Gastrocnemius medialis (tissue), 4 donors: ENCODE data around the gene RNF40. TPM values are rescaled to one million over a fixed set of nuclear protein-coding genes. Genes with fewer than 3 reads are reported as not detected.
"Not testable (repeated sequence)": the region's sequence is repeated elsewhere in the genome, so short reads cannot be mapped to it uniquely, and the experiment has no call there.

Experiments
- ATAC-seq, 2 donors: fragments of 150-250 bp; one replicate each; pipeline ENCODE4 v1.9.1; 2016
- DNase-seq, 2 donors: peaks; one replicate each; pipeline ENCODE4 v3.0.0-alpha.2; 2019
- H3K27ac ChIP-seq, 4 donors: fragments of 200-600 bp; sonication (generic); 1 replicate in 1 of 4; 2 replicates in 3 of 4; pipeline ENCODE4 v1.5.1; 2016 to 2018; ENCODE audit warnings: mild to moderate bottlenecking in 2 of 4, moderate library complexity in 1 of 4
- H3K27me3 ChIP-seq, 3 donors: fragments of 200-600 bp; sonication (generic) in 2 of 3; 1 replicate in 1 of 3; 2 replicates in 2 of 3; pipeline versions ENCODE4 v1.5.1 to v1.6.0; 2016 to 2019; ENCODE audit warnings: mild to moderate bottlenecking in 1 of 3, moderate library complexity in 1 of 3
- H3K36me3 ChIP-seq, 2 donors: fragments of 200-600 bp; sonication (generic) in 1 of 2; one replicate each; pipeline ENCODE4 v1.5.1; 2017 to 2018
- H3K4me1 ChIP-seq, 2 donors: fragments of 200-600 bp; sonication (generic) in 1 of 2; one replicate each; pipeline ENCODE4 v1.5.1; 2016 to 2017; ENCODE audit warnings: mild to moderate bottlenecking in 2 of 2
- H3K4me3 ChIP-seq, 4 donors: fragments of 200-600 bp; sonication (generic) in 3 of 4; 1 replicate in 1 of 4; 2 replicates in 3 of 4; pipeline ENCODE4 v1.5.1; 2016 to 2019; ENCODE audit warnings: mild to moderate bottlenecking in 2 of 4
- H3K9me3 ChIP-seq, 3 donors: fragments of 200-600 bp; sonication (generic) in 2 of 3; 1 replicate in 1 of 3; 2 replicates in 2 of 3; pipeline ENCODE4 v1.5.1; 2016 to 2019
- POLR2A ChIP-seq, 2 donors: fragments of 450-650 bp; IDR thresholded peaks; one replicate each; pipeline ENCODE4 v1.6.1; 2017; ENCODE audit warnings: antibody characterized with exemption in 2 of 2, mild to moderate bottlenecking in 2 of 2, moderate library complexity in 2 of 2
- in situ Hi-C, 4 donors: fragments of 200-750 bp; cut with MboI; loops; one replicate each; pipeline versions ENCODE4 v1.15.0 to v1.8.0; 2017; ENCODE audit warnings: low sequenced_read_pairs in 4 of 4
- intact Hi-C: fragments of 100-400 bp; cut with DNase I; formaldehyde crosslinking; loops from one replicate; pipeline ENCODE4 v1.15.1; 2023; ENCODE audit warnings: low total_unique reads
- total RNA-seq, 4 donors: library from RNA; depleted of rRNA; stranded (reverse); fragments of >200 nt; gene quantifications; one replicate each; pipeline versions ENCODE4 v1.1.0 to v1.2.3, GENCODE V29; 2016
- TF ChIP-seq, protein P1 (sequence below), 5 experiments: fragments of 450-650 bp in 3 of 5; fragments of 200-600 bp in 2 of 5; sonication (generic) in 2 of 5; IDR thresholded peaks in 4 of 5; conservative IDR thresholded peaks in 1 of 5; 1 replicate in 4 of 5; 2 replicates in 1 of 5; pipeline ENCODE4 v1.5.1; 2016 to 2019; ENCODE audit warnings: antibody characterized with exemption in 5 of 5, mild to moderate bottlenecking in 3 of 5, moderate library complexity in 3 of 5

The RNF40 gene
- total RNA-seq, 4 donors from 2014 or later, result 42.8 to 90.0 (median 57.0) TPM

DNA sequence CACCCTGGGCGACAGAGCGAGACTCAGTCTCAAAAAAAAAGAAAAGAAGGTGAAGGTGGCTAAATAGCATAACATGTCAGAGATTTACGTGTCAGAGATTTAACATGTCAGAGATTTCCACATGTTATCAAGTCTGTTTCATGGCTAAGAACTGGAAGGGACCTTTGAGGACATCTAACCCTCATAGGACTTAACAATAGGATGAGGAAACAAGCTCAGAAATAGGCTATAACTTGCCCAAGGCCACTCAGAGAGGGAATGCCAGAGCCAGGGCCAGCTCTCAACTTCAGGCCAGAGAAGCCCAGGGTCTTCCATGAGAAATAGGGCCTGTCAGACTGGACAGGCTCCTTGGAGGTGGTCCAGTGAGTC is 51.7 kb downstream of the RNF40 start:
- DNase-seq (no peak), ATAC-seq (peak; percentile 29 to 73)
- no peaks in the 10 kb centered on the region for H3K4me1 ChIP-seq
- intact Hi-C loops, result loop anchor here (1.0 to 2.0 kb wide), 3 partner anchors 39 to 115 kb away; partner anchors contain the start of genes PHKG2 and SRCAP
- TF ChIP-seq POLR2A (IDR thresholded peaks at IDR 0.05), result no peak
- TF ChIP-seq, protein P1, sequence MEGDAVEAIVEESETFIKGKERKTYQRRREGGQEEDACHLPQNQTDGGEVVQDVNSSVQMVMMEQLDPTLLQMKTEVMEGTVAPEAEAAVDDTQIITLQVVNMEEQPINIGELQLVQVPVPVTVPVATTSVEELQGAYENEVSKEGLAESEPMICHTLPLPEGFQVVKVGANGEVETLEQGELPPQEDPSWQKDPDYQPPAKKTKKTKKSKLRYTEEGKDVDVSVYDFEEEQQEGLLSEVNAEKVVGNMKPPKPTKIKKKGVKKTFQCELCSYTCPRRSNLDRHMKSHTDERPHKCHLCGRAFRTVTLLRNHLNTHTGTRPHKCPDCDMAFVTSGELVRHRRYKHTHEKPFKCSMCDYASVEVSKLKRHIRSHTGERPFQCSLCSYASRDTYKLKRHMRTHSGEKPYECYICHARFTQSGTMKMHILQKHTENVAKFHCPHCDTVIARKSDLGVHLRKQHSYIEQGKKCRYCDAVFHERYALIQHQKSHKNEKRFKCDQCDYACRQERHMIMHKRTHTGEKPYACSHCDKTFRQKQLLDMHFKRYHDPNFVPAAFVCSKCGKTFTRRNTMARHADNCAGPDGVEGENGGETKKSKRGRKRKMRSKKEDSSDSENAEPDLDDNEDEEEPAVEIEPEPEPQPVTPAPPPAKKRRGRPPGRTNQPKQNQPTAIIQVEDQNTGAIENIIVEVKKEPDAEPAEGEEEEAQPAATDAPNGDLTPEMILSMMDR (IDR thresholded peaks at IDR 0.05 in 4 of 5, conservative IDR thresholded peaks at IDR 0.05 in 1 of 5), result no peak
- H3K36me3 ChIP-seq, result no peaks in the 10 kb centered on the region
- peak overlapping the region; percentile 57 to 67 (median 62) for H3K4me3 ChIP-seq
- in situ Hi-C loops, result no loop called here
- H3K27me3 ChIP-seq, result no peaks in the 10 kb centered on the region
- no peaks in the 10 kb centered on the region for H3K9me3 ChIP-seq
- peak overlapping the region; percentile 70 to 87 (median 78) for H3K27ac ChIP-seq

DNA sequence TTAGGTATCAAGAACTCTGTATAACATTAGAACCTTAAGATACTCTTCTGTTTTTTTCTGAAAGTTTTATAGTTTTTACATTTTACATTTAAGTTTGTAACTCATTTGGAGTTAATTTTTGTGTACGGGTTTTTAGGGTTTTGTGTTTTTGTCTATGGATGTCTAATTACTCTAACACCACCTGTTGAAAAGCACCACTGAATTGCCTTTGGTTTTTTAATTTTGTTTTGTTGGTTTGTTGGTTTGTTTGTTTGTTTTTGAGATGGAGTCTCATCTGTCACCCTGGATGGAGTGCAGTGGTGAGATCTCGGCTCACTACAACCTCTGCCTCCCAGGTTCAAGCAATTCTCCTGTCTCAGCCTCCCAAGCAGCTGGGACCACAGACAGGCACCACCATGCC is 54.6 kb downstream of the RNF40 start:
- H3K4me1 ChIP-seq, result no peaks in the 10 kb centered on the region
- TF ChIP-seq, protein P1 (IDR thresholded peaks at IDR 0.05 in 4 of 5, conservative IDR thresholded peaks at IDR 0.05 in 1 of 5), result no peak
- TF ChIP-seq POLR2A (IDR thresholded peaks at IDR 0.05), result no peak
- ATAC-seq (no peak), DNase-seq (no peak)
- H3K27ac ChIP-seq, result no peak overlapping the region
- H3K9me3 ChIP-seq, result no peaks in the 10 kb centered on the region
- in situ Hi-C loops (no loop called here), intact Hi-C loops (no loop called here)
- H3K36me3 ChIP-seq, result no peaks in the 10 kb centered on the region
- no peaks in the 10 kb centered on the region for H3K27me3 ChIP-seq
- H3K4me3 ChIP-seq, result no peak overlapping the region

DNA sequence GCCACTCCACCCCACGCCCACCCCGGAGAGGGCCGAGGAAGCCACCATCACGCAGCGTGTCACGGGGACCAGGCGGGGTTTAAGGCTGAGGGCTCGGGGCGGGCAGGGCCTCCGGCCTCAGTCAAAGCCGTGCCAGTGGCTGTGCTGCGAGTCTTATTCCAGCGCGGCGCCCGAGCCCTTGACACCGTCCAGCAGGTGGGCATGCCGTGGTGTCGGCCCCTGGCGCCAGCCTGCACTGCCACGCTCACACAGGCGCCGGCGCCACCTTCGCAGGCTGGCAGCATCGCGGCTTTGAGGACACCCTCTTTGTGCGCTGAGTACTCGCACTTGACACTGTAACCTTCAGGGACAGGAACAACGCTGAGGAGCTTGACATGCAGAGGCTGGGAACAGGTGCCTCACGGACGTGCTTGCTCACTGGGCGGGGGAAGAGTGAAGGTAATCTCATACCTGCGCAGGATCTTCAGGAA is 58.9 kb downstream of the RNF40 start:
- Histone ChIP-seq H3K27me3 (no peaks in the 10 kb centered on the region), H3K36me3 (no peaks in the 10 kb centered on the region), H3K27ac (no peak overlapping the region), H3K4me1 (no peaks in the 10 kb centered on the region), H3K9me3 (no peaks in the 10 kb centered on the region), H3K4me3 (no peak overlapping the region)
- TF ChIP-seq, protein P1 (IDR thresholded peaks at IDR 0.05 in 4 of 5, conservative IDR thresholded peaks at IDR 0.05 in 1 of 5), result no peak
- TF ChIP-seq POLR2A (IDR thresholded peaks at IDR 0.05), result no peak
- DNase-seq (no peak), ATAC-seq (no peak)
- intact Hi-C loops, result no loop called here
- in situ Hi-C loops, result no loop called here

DNA sequence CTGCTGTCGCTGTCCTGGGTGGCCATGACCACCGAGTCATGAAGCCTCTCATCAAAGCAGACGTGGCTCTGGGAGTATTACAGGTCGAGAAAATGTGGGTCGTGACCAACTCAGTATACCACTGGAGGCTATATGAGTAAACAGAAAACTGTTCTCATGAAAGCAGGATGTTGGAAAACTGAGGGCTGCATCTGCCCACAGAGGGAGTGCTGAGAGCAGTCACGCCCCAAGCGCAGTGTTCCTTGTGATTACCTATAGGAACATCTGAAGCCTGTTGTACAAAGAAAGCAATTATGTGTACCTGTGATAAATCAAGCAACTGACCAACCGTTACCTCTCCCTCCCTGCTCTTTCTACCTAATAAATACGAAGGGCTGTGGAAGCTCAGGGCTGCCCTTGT is 59.3 kb downstream of the RNF40 start:
- H3K27ac ChIP-seq, H3K4me1 ChIP-seq, H3K36me3 ChIP-seq, DNase-seq, intact Hi-C loops, in situ Hi-C loops, H3K4me3 ChIP-seq, H3K9me3 ChIP-seq, ATAC-seq, H3K27me3 ChIP-seq: not testable (repeated sequence)

DNA sequence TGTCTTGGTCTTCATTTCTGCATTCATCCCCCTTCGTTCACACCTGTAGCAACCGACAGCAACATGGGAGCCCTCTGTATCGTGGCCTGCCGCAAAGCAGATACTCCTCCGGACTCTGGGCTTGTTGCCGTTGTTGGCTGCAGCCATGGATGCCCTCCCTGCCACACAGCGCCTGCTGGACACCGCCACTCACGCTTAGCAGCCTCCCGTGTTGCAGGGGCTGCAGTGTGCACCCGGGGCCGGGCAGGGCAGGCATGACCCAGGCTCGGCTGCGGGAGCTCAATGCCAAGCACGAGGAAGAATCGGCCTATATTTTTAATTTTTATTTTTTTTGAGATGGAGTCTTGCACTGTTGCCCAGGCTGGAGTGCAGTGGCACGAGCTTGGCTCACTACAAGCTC is 59.8 kb downstream of the RNF40 start:
- no peak for ATAC-seq
- no peaks in the 10 kb centered on the region for H3K36me3 ChIP-seq
- H3K9me3 ChIP-seq, result no peaks in the 10 kb centered on the region
- in situ Hi-C loops (no loop called here), intact Hi-C loops (no loop called here)
- no peaks in the 10 kb centered on the region for H3K4me1 ChIP-seq
- no peak for DNase-seq
- no peak overlapping the region for H3K27ac ChIP-seq
- H3K27me3 ChIP-seq, result no peaks in the 10 kb centered on the region
- TF ChIP-seq, protein P1 (IDR thresholded peaks at IDR 0.05 in 4 of 5, conservative IDR thresholded peaks at IDR 0.05 in 1 of 5), result no peak
- TF ChIP-seq POLR2A (IDR thresholded peaks at IDR 0.05), result no peak
- H3K4me3 ChIP-seq, result no peak overlapping the region

Other genes starting within 250 kb of the RNF40 start
- 100 to 1,000 TPM in 1 of 4 donors, 10 to 100 TPM in 3; 39.8 to 118 (median 69.8) TPM for gene ZNF768, start 235.8 kb upstream of the RNF40 start, total RNA-seq
- 10 to 100 TPM in 3 of 4 donors, 1 to 10 TPM in 1; 8.6 to 17.5 (median 13.1) TPM for gene ZNF747, start 227.5 kb upstream of the RNF40 start, total RNA-seq
- gene ZNF764, start 203.9 kb upstream of the RNF40 start, total RNA-seq, result 1 to 10 TPM; 3.7 to 5.5 (median 4.9) TPM
- 10 to 100 TPM; 11.0 to 38.2 (median 18.5) TPM for gene ZNF688, start 190.6 kb upstream of the RNF40 start, total RNA-seq
- gene ZNF785, start 176.6 kb upstream of the RNF40 start, total RNA-seq, result 1 to 10 TPM in 2 of 4 donors, under 1 TPM in 2; 0.70 to 3.2 (median 1.0) TPM
- gene ZNF689, start 151.9 kb upstream of the RNF40 start, total RNA-seq, result 1 to 10 TPM; 2.9 to 6.3 (median 6.1) TPM
- gene PRR14, start 111.4 kb upstream of the RNF40 start, total RNA-seq, result 10 to 100 TPM in 3 of 4 donors, 1 to 10 TPM in 1; 8.8 to 28.4 (median 17.8) TPM
- 10 to 100 TPM; 22.0 to 34.8 (median 28.0) TPM for gene FBRS, start 103.9 kb upstream of the RNF40 start, total RNA-seq
- gene SRCAP, start 63.2 kb upstream of the RNF40 start, total RNA-seq, result 10 to 100 TPM; 15.3 to 25.5 (median 21.9) TPM
- gene PHKG2, start 13.9 kb upstream of the RNF40 start, total RNA-seq, result 10 to 100 TPM in 3 of 4 donors, 1 to 10 TPM in 1; 8.8 to 30.0 (median 21.6) TPM
- gene CFAP119, start 260 bp upstream of the RNF40 start, total RNA-seq, result 1 to 10 TPM in 2 of 4 donors, under 1 TPM in 1, not detected in 1; 0.73 to 5.8 (median 1.7) TPM
- 10 to 100 TPM in 2 of 4 donors, 1 to 10 TPM in 2; 9.1 to 12.7 (median 10.3) TPM for gene ZNF629, start 24.9 kb downstream of the RNF40 start, total RNA-seq
- 10 to 100 TPM; 16.4 to 24.5 (median 22.3) TPM for gene BCL7C, start 131.8 kb downstream of the RNF40 start, total RNA-seq
- gene CTF1, start 134.3 kb downstream of the RNF40 start, total RNA-seq, result 1 to 10 TPM; 2.3 to 5.6 (median 3.2) TPM
- 1 to 10 TPM; 3.4 to 7.9 (median 4.8) TPM for gene FBXL19, start 161.2 kb downstream of the RNF40 start, total RNA-seq
- gene ORAI3, start 186.7 kb downstream of the RNF40 start, total RNA-seq, result 10 to 100 TPM; 10.3 to 15.6 (median 12.5) TPM
- 10 to 100 TPM in 2 of 4 donors, 1 to 10 TPM in 2; 3.8 to 15.4 (median 9.8) TPM for gene SETD1A, start 195.4 kb downstream of the RNF40 start, total RNA-seq
- 1 to 10 TPM; 1.5 to 6.8 (median 5.4) TPM for gene HSD3B7, start 222.9 kb downstream of the RNF40 start, total RNA-seq
- gene STX1B, start 248.3 kb downstream of the RNF40 start, total RNA-seq, result under 1 TPM in 2 of 4 donors, not detected in 2; 0.13 to 0.36 TPM